Memory B cell (primary cell): ENCODE data around the gene IL2.
A peak's percentile ranks its signal among the peaks of the same experiment; 100 is the strongest.

Source experiments
- ATAC-seq: fragments of 150-1000 bp; cut with Tn5 transposase; 2 replicates; pipeline ENCODE4 v1.10.0; 2021; ENCODE audit warnings: low read depth, mild to moderate bottlenecking, moderate library complexity
- DNase-seq, 2 donors: peaks; one replicate each; pipeline ENCODE4 v3.0.0; 2022; ENCODE audit warnings: low spot score in 2 of 2
- H3K27ac Mint-ChIP-seq: one replicate; pipeline ENCODE4 v1.8.0; 2022; ENCODE audit warnings: mild to moderate bottlenecking, moderate library complexity, mixed read lengths
- H3K27me3 Mint-ChIP-seq: one replicate; pipeline ENCODE4 v1.8.0; 2022; ENCODE audit warnings: mixed read lengths
- H3K36me3 Mint-ChIP-seq: one replicate; pipeline ENCODE4 v1.8.0; 2022; ENCODE audit warnings: mild to moderate bottlenecking, mixed read lengths
- H3K4me1 Mint-ChIP-seq: one replicate; pipeline ENCODE4 v1.8.0; 2022; ENCODE audit warnings: mixed read lengths
- H3K4me3 Mint-ChIP-seq: one replicate; pipeline ENCODE4 v1.8.0; 2022; ENCODE audit warnings: mild to moderate bottlenecking, moderate library complexity, mixed read lengths
- H3K9me3 Mint-ChIP-seq: one replicate; pipeline ENCODE4 v1.8.0; 2022; ENCODE audit warnings: mixed read lengths

Gene IL2

GRCh38 chr4:122456231-122457116, at the start of gene IL2:
TSS of gene IL2 (minus strand) at chr4:122456725. CDS start at chr4:122456440, 285 bp downstream.
- Mint-ChIP-seq H3K4me3 (no peak within 1 kb of the TSS), H3K36me3 (no peaks in the 10 kb centered on the region), H3K27ac (no peak within 1 kb of the TSS), H3K4me1 (peaks cover 17% of the 10 kb centered on the region), H3K27me3 (no peaks in the 10 kb centered on the region), H3K9me3 (no peaks in the 10 kb centered on the region)
- ATAC-seq, result no peak
- DNase-seq, result no peak

DNA sequence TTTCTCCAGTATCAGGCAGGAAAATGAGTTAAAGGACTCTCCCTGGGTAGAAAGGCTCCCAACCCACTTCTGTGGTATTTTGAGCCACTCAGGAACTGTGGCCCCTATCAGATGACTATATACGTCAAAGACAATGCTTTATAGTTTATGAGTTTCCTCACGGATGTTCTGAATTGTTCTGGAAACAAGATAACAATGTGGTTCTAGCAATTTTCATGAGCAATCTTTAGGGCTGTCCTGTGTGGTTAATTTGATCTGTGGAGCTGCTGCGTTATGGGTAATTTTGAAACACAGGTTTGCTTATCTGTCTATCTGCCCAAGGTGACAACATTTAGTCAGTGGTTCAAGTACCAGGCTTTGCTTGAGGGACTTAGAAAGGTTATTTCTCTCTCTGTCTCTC, 46.7 kb upstream of the IL2 start:
- Mint-ChIP-seq H3K9me3 (no peaks in the 10 kb centered on the region), H3K27ac (no peak overlapping the region), H3K27me3 (no peaks in the 10 kb centered on the region), H3K4me1 (no peaks in the 10 kb centered on the region), H3K36me3 (no peaks in the 10 kb centered on the region), H3K4me3 (no peak overlapping the region)
- no peak for DNase-seq
- no peak for ATAC-seq

DNA sequence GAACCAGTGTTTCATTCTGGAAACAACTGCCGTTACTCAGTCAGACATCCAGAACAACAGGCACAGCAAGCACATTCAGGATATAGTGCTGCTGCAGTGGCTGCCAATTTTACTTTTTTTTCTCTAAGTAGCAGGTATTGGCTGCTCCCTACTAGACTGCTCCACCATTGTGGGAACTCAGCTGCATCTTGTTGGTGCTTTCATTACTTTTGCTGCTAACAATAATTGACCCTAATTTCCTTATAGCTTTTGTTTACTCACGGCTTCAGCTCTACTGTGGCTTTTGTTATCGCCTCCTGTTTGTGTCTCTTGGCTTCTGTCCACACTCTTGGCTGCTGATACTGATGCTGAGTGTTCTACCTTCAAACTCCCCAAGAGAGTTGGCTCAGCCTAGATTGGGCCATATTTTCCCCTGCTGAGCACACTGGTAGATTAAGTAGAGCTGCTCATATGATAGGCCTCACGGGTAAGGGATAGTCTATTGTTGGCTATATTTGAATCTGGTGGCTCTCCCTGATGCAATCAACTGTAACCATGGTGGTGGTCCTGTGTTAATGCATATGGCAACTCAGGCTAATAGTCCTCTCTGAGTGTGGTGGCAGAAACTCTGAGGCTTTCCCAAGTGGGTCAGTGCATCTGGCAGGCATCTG, 44.5 kb upstream of the IL2 start:
- H3K36me3 Mint-ChIP-seq, result no peaks in the 10 kb centered on the region
- no peaks in the 10 kb centered on the region for H3K27me3 Mint-ChIP-seq
- H3K27ac Mint-ChIP-seq, result no peak overlapping the region
- no peak for ATAC-seq
- no peaks in the 10 kb centered on the region for H3K4me1 Mint-ChIP-seq
- no peak for DNase-seq
- H3K4me3 Mint-ChIP-seq, result no peak overlapping the region
- no peaks in the 10 kb centered on the region for H3K9me3 Mint-ChIP-seq

DNA sequence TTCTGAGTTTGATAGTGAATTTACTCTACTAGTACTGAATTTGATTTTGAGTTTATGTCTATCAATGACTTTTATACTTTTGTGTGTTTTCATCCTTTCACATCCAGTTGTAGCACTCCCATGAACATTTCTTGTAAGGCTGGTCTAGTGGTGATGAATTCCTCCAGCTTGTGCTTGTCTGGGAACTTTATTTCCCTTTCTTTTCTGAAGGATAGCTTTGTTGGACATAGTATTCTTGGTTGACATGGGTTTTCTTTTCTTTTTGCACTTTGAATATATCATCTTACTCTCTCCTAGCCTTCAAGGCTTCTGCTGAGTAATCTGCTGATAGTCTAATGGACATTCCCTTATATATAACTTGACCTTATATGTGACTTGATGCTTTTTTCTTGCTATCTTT, 32.5 kb upstream of the IL2 start:
- H3K36me3 Mint-ChIP-seq, result no peaks in the 10 kb centered on the region
- H3K9me3 Mint-ChIP-seq, result peaks cover 11% of the 10 kb centered on the region
- peaks cover 2% of the 10 kb centered on the region for H3K27me3 Mint-ChIP-seq
- DNase-seq, result no peak
- no peaks in the 10 kb centered on the region for H3K4me1 Mint-ChIP-seq
- H3K4me3 Mint-ChIP-seq, result no peak overlapping the region
- H3K27ac Mint-ChIP-seq, result no peak overlapping the region
- ATAC-seq, result no peak

DNA sequence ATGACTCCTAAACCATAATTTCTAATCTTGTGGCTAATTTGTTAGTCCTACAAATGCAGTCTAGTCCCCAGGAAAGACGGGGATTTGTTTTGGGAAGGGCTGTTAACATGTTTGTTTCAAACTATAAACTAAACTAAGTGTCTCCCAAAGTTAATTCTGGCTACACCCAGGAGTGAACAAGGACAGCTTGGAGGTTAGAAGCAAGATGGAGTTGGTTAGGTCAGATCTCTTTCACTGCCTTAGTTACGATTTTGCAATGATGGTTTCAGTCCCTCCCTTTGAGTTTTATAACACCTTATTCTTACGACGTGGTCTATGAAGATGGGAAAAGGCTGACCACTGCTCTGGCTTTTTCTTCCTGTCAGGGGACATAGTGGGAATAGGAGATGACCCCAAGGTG, 27.0 kb upstream of the IL2 start:
- Mint-ChIP-seq H3K36me3 (no peaks in the 10 kb centered on the region), H3K27me3 (peaks cover 4% of the 10 kb centered on the region), H3K4me3 (no peak overlapping the region), H3K27ac (no peak overlapping the region), H3K4me1 (no peaks in the 10 kb centered on the region), H3K9me3 (peaks cover 5% of the 10 kb centered on the region)
- no peak for DNase-seq
- no peak for ATAC-seq

- ATAC-seq (no peak), DNase-seq (no peak)
- Mint-ChIP-seq H3K27ac (no peak overlapping the region), H3K4me3 (no peak overlapping the region), H3K9me3 (peaks cover 1% of the 10 kb centered on the region), H3K27me3 (peaks cover 2% of the 10 kb centered on the region), H3K36me3 (no peaks in the 10 kb centered on the region), H3K4me1 (no peaks in the 10 kb centered on the region)
Observed at GRCh38 chr4:122481766-122482405, 25.4 kb upstream of the IL2 start.

GRCh38 chr4:122480655-122481487, 24.3 kb upstream of the IL2 start:
- H3K27ac Mint-ChIP-seq, result no peak overlapping the region
- no peaks in the 10 kb centered on the region for H3K36me3 Mint-ChIP-seq
- no peaks in the 10 kb centered on the region for H3K4me1 Mint-ChIP-seq
- no peaks in the 10 kb centered on the region for H3K9me3 Mint-ChIP-seq
- DNase-seq (no peak), ATAC-seq (no peak)
- peaks cover 2% of the 10 kb centered on the region for H3K27me3 Mint-ChIP-seq
- H3K4me3 Mint-ChIP-seq, result no peak overlapping the region

DNA sequence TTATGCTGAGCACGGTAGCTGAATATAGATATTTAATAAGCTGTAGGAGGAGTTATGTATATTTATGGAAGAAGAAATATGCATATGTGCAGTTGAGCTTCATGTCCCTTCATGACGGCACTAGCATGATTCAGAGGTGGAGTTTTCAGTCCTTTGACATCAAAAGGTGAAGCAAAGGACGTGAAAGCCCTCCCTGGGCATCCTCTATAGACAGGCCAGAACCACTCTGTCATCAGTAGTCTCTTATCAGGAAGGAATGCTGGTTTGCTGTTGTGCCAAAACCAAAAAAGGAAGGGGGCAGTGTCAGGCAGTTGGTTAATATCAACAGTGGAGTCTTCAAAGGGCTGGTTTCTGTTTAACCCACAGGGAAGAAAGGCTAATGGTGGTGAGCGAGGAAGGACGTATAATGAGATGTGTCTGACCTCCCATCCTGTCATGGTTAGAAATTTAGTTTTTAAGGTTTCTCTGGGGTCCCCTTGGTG, 23.5 kb upstream of the IL2 start:
- Mint-ChIP-seq H3K27me3 (peaks cover 2% of the 10 kb centered on the region), H3K27ac (no peak overlapping the region), H3K4me3 (no peak overlapping the region), H3K4me1 (no peaks in the 10 kb centered on the region), H3K9me3 (peaks cover 1% of the 10 kb centered on the region), H3K36me3 (no peaks in the 10 kb centered on the region)
- no peak for ATAC-seq
- no peak for DNase-seq

DNA sequence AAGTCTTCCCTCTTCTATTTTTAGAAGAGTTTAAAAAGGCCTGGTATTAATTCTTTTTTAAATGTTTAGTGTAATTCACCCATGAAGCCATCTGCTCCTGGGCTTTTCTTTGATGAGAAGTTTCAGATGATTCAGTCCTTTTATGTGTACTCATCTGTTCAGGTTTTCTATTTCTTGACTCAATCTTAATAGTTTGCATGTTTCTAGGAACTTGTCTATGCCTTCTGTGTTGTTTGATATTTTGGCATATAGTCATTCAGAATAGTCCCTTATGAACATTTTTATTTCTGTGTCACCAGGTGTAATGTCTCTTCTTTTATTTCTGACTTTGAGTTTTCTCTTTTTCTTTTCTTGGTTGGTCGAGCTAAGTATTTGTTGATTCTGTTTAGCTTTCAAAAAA, 20.2 kb upstream of the IL2 start:
- DNase-seq (no peak), ATAC-seq (no peak)
- Mint-ChIP-seq H3K4me3 (no peak overlapping the region), H3K9me3 (peaks cover 3% of the 10 kb centered on the region), H3K27me3 (peaks cover 4% of the 10 kb centered on the region), H3K36me3 (no peaks in the 10 kb centered on the region), H3K27ac (no peak overlapping the region), H3K4me1 (no peaks in the 10 kb centered on the region)

DNA sequence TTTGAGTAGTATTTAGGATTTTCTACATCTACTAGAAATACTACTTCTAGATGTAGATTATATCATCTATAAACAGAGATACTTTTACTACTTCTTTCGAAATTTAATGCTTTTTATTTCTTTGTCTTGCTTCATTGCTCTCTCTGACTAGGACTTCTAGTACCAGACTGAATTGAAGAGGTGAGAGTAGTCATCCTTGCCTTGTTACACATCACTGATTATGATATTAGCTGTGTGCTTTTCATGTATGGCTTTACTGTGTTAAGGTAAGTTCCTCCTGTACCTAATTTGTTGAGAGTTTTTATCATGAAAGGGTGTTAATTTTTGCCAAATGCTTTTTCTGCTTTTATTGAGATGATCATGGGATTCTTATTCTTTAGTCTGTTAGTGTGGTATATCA, 19.6 kb upstream of the IL2 start:
- DNase-seq (no peak), ATAC-seq (no peak)
- H3K27me3 Mint-ChIP-seq, result peaks cover 4% of the 10 kb centered on the region
- H3K4me1 Mint-ChIP-seq, result no peaks in the 10 kb centered on the region
- no peaks in the 10 kb centered on the region for H3K36me3 Mint-ChIP-seq
- H3K27ac Mint-ChIP-seq, result no peak overlapping the region
- no peak overlapping the region for H3K4me3 Mint-ChIP-seq
- H3K9me3 Mint-ChIP-seq, result peaks cover 5% of the 10 kb centered on the region

DNA sequence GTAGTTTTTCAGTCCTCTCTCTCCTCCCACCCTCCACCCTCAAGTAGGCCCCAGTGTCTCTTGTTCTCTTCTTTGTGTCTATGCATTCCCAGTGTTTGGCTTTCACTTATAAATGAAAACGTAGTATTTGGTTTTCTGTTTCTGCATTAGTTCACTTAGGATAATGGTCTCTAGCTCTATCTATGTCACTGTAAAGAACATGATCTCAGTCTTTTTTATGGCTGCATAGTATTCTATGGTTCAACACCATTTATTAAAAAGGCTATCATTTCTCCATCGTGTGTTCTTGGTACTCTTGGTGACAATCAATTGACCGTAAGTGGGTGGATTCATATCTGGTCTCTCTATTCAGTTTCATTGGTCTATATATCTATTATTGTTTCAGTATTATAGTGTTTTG, 18.7 kb upstream of the IL2 start:
- Mint-ChIP-seq H3K36me3 (no peaks in the 10 kb centered on the region), H3K27ac (no peak overlapping the region), H3K27me3 (peaks cover 4% of the 10 kb centered on the region), H3K4me3 (no peak overlapping the region), H3K9me3 (peaks cover 5% of the 10 kb centered on the region), H3K4me1 (no peaks in the 10 kb centered on the region)
- DNase-seq (no peak), ATAC-seq (no peak)

- Mint-ChIP-seq H3K4me3 (no peak overlapping the region), H3K27me3 (peaks cover 2% of the 10 kb centered on the region)
- ATAC-seq, result no peak
Observed at GRCh38 chr4:122469457-122469856, 12.9 kb upstream of the IL2 start.

GRCh38 chr4:122458625-122459024, 2.1 kb upstream of the IL2 start:
- H3K27me3 Mint-ChIP-seq, result no peaks in the 10 kb centered on the region
- H3K27ac Mint-ChIP-seq, result peak overlapping the region; percentile 38
- peak; percentile 86 for ATAC-seq
- H3K9me3 Mint-ChIP-seq, result peaks cover 2% of the 10 kb centered on the region
- peaks cover 12% of the 10 kb centered on the region for H3K4me1 Mint-ChIP-seq
- DNase-seq, result no peak
- peak overlapping the region; percentile 71 for H3K4me3 Mint-ChIP-seq
- no peaks in the 10 kb centered on the region for H3K36me3 Mint-ChIP-seq

More at GRCh38 chr4:122469457-122469856, 12.9 kb upstream of the IL2 start:
- no peaks in the 10 kb centered on the region for H3K36me3 Mint-ChIP-seq
- no peak overlapping the region for H3K27ac Mint-ChIP-seq
- DNase-seq, result no peak
- peaks cover 4% of the 10 kb centered on the region for H3K9me3 Mint-ChIP-seq
- no peaks in the 10 kb centered on the region for H3K4me1 Mint-ChIP-seq
